Mucosa of descending colon (tissue), 3 donors: ENCODE results near the gene BCAR3. TPM values are rescaled to one million over a fixed set of nuclear protein-coding genes. Genes with fewer than 3 reads are reported as not detected.

Source experiments
- ATAC-seq: fragments of 200-7000 bp; cut with Tn5 transposase; one replicate; pipeline ENCODE4 v1.9.1; 2020; ENCODE audit warnings: mild to moderate bottlenecking, moderate library complexity
- DNase-seq, 3 donors: peaks; one replicate each; pipeline ENCODE4 v3.0.0-alpha.2; 2020
- H3K36me3 ChIP-seq: fragments of 200-600 bp; one replicate; pipeline ENCODE4 v1.8.0; 2021; ENCODE audit warnings: low read depth, mild to moderate bottlenecking
- H3K4me1 ChIP-seq: fragments of 200-600 bp; one replicate; pipeline ENCODE4 v1.8.0; 2021; ENCODE audit warnings: low read depth, mild to moderate bottlenecking
- H3K4me3 ChIP-seq: fragments of 200-600 bp; one replicate; pipeline ENCODE4 v1.8.0; 2021; ENCODE audit warnings: mild to moderate bottlenecking
- H3K9me3 ChIP-seq: fragments of 200-600 bp; one replicate; pipeline ENCODE4 v1.8.0; 2021; ENCODE audit warnings: mild to moderate bottlenecking
- CTCF ChIP-seq: fragments of 200-600 bp; IDR thresholded peaks from one replicate; pipeline ENCODE4 v1.8.0; 2022; ENCODE audit warnings: antibody characterized with exemption, mild to moderate bottlenecking
- intact Hi-C, 2 donors: fragments of 100-400 bp; cut with DNase I in 1 of 2; cut with micrococcal nuclease in 1 of 2; formaldehyde crosslinking; loops; one replicate each; pipeline versions ENCODE4 v1.11.0 to v1.11.1; 2022; cut with DNase I, micrococcal nuclease
- total RNA-seq, 3 donors: library from RNA; stranded (reverse); fragmentation: NEBNext Ultra II Directional in 2 of 3; extraction: Animal tissue kit (Norgen Biotek cat#: 25700) in 2 of 3; gene quantifications; one replicate each; pipeline versions ENCODE4 v1.2.1 to v1.2.4, GENCODE V29; 2021 to 2023
- donor health status: DM: no; HTN: no; CAD: no; lungs with moderate emphysema.
- donor health status: DM: no; HTN: no; CAD: no.
- donor health status: DM: no; HTN: yes; CAD: no.

Gene BCAR3
- total RNA-seq, 3 donors from 2014 or later, result 37.2 to 73.7 (median 54.3) TPM

DNA sequence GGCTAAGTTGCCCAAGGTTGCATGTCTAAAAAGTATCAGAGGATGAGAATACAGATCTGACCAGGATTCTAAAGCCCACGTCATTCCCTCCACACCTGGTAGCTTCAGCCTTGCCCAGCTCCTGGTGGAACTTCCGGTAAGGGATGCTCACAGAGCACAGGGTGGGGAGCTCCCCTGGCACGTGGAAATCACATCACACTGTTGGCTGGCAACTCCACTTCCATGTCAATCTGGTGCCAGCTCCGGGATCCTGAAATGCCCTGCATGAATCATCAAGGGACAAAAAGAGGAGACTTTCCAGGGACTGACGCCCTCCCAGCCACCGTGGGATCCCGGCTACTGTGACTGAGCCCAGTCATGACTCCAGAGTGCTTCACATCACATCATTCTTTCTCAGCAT lies 12.4 kb upstream of the BCAR3 start:
- ATAC-seq, result no peak
- no peaks in the 10 kb centered on the region for H3K36me3 ChIP-seq
- no peak for DNase-seq
- H3K9me3 ChIP-seq, result no peaks in the 10 kb centered on the region
- no peak for TF ChIP-seq CTCF
- intact Hi-C loops, result no loop called here
- H3K4me1 ChIP-seq, result no peaks in the 10 kb centered on the region
- H3K4me3 ChIP-seq, result no peak overlapping the region

DNA sequence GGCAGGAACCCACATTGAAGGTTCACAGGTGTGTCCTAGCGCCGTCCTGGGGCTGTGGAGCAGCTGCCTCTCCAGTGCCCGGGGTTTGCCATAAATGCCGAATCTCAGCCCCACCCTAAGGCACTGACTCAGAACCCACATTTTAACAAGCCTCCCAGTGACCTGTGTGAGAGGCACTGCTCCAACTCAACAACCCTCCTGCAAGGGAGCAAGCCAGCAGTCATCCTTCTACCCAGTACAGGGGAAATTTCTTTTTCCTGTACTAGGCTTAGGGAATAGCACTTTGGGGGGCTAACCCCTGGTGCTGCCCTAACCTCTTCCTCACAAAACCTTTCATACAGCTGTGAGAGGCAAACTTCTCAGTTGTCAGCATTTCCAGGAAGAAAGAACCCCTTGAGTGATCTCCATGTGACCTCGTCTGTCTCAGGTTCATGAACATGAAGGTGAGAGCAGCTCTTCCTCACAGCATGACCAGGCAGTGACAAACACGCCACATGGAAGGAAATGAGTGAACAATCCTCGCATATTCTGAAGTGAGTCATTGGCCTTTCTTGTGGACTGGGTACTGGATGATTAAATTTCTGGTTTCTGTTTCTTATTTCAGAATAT lies 11.4 kb upstream of the BCAR3 start:
- Histone ChIP-seq H3K9me3 (no peaks in the 10 kb centered on the region), H3K4me3 (no peak overlapping the region), H3K36me3 (no peaks in the 10 kb centered on the region), H3K4me1 (no peaks in the 10 kb centered on the region)
- ATAC-seq (peak; percentile 80), DNase-seq (no peak)
- no peak for TF ChIP-seq CTCF
- intact Hi-C loops, result no loop called here

DNA sequence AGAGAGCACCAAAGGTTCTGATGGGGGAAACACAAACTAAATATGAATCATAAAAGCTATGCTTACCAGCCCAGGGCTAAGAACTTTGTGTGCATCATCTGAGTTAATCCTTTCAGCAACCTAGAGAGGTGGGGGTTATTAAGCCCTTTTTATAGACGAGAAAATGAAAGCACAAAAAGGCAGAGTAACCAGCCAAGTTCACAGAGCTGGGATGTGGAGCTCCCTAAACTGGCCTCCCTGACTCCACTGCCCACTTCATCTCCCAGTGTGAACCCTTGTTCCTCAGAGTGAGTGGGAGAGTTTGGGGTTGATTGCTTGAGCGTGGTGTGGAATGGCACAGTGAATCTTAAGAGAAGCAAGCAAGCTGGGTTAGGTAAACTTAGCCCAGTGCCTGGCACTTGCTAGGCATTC lies 10.8 kb upstream of the BCAR3 start:
- no peak for DNase-seq
- no peak for TF ChIP-seq CTCF
- intact Hi-C loops, result no loop called here
- H3K4me3 ChIP-seq, result no peak overlapping the region
- peak; percentile 5 for ATAC-seq
- H3K9me3 ChIP-seq, result no peaks in the 10 kb centered on the region
- no peaks in the 10 kb centered on the region for H3K4me1 ChIP-seq
- no peaks in the 10 kb centered on the region for H3K36me3 ChIP-seq

DNA sequence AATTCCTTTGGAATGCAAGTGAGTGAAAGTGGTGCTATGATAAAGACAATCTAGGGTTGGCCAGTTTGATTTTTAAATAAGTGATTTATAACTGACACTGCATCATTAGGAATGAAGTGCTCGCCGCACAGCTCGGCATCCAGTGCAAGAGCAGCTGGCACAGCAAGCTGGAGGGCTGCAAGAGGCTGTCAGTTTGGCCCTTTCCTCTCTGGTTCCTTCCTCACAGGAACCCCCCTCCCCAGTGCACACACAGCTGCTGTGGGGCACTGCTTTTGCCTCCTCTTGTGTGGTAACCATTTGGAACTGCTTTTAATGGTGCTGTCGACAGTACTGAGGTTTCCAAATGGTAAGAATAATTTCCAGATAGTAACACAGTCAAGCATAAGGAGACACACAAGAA lies 10.4 kb upstream of the BCAR3 start:
- intact Hi-C loops, result no loop called here
- H3K4me1 ChIP-seq, result no peaks in the 10 kb centered on the region
- no peaks in the 10 kb centered on the region for H3K36me3 ChIP-seq
- no peaks in the 10 kb centered on the region for H3K9me3 ChIP-seq
- DNase-seq, result no peak
- ATAC-seq, result no peak
- H3K4me3 ChIP-seq, result no peak overlapping the region
- no peak for TF ChIP-seq CTCF

- no peak overlapping the region for H3K4me3 ChIP-seq
- intact Hi-C loops, result no loop called here
- ATAC-seq (peak; percentile 52), DNase-seq (peak in 1 of 3 donors; percentile 25)
- no peaks in the 10 kb centered on the region for H3K36me3 ChIP-seq
- H3K9me3 ChIP-seq, result no peaks in the 10 kb centered on the region
- H3K4me1 ChIP-seq, result no peaks in the 10 kb centered on the region
- TF ChIP-seq CTCF, result no peak
Observed at GRCh38 chr1:93690921-93691789, 9.5 kb upstream of the BCAR3 start.
